Upper lobe of right lung (tissue), 1 donor: ENCODE data around the gene TAPT1. TPM values are rescaled to one million over a fixed set of nuclear protein-coding genes. Genes with fewer than 3 reads are reported as not detected.

Experiments used
- ATAC-seq: fragments of 200-7000 bp; cut with Tn5 transposase; one replicate; pipeline ENCODE4 v1.9.1; 2020; ENCODE audit warnings: mild to moderate bottlenecking, moderate library complexity
- DNase-seq: peaks from one replicate; pipeline ENCODE4 v3.0.0-alpha.2; 2020
- H3K27ac ChIP-seq: fragments of 200-600 bp; one replicate; pipeline ENCODE4 v1.8.0; 2022
- H3K27me3 ChIP-seq: fragments of 200-600 bp; one replicate; pipeline ENCODE4 v1.8.0; 2022; ENCODE audit warnings: mild to moderate bottlenecking
- H3K36me3 ChIP-seq: fragments of 200-600 bp; one replicate; pipeline ENCODE4 v1.8.0; 2022
- H3K4me1 ChIP-seq: fragments of 200-600 bp; one replicate; pipeline ENCODE4 v1.8.0; 2022
- H3K4me3 ChIP-seq: fragments of 200-600 bp; one replicate; pipeline ENCODE4 v1.8.0; 2022; ENCODE audit warnings: mild to moderate bottlenecking
- H3K9me3 ChIP-seq: fragments of 200-600 bp; one replicate; pipeline ENCODE4 v1.8.0; 2022
- CTCF ChIP-seq: fragments of 200-600 bp; IDR thresholded peaks from one replicate; pipeline ENCODE4 v1.8.0; 2022; ENCODE audit warnings: antibody characterized with exemption
- intact Hi-C: fragments of 100-400 bp; cut with DNase I; formaldehyde crosslinking; loops from one replicate; pipeline ENCODE4 v1.11.0; 2022
- total RNA-seq: library from RNA; stranded (reverse); fragmentation: NEBNext Ultra II Directional; extraction: Animal tissue kit (Norgen Biotek cat#: 25700); gene quantifications from one replicate; pipeline ENCODE4 v1.2.1, GENCODE V29; 2021
- donor health status: DM: no; HTN: yes; CAD: no; lungs with severe emphysema.

TAPT1 gene
- total RNA-seq, 1 donor from 2014 or later = 66.5 TPM

- Histone ChIP-seq H3K27me3 (no peaks in the 10 kb centered on the region), H3K4me3 (no peak overlapping the region), H3K27ac (no peak overlapping the region), H3K9me3 (no peaks in the 10 kb centered on the region), H3K36me3 (no peaks in the 10 kb centered on the region), H3K4me1 (no peaks in the 10 kb centered on the region)
- intact Hi-C loops = no loop called here
- no peak for DNase-seq
- no peak for ATAC-seq
- TF ChIP-seq CTCF = no peak
Observed at GRCh38 chr4:16124232-16124631, 102.0 kb downstream of the TAPT1 start.

DNA sequence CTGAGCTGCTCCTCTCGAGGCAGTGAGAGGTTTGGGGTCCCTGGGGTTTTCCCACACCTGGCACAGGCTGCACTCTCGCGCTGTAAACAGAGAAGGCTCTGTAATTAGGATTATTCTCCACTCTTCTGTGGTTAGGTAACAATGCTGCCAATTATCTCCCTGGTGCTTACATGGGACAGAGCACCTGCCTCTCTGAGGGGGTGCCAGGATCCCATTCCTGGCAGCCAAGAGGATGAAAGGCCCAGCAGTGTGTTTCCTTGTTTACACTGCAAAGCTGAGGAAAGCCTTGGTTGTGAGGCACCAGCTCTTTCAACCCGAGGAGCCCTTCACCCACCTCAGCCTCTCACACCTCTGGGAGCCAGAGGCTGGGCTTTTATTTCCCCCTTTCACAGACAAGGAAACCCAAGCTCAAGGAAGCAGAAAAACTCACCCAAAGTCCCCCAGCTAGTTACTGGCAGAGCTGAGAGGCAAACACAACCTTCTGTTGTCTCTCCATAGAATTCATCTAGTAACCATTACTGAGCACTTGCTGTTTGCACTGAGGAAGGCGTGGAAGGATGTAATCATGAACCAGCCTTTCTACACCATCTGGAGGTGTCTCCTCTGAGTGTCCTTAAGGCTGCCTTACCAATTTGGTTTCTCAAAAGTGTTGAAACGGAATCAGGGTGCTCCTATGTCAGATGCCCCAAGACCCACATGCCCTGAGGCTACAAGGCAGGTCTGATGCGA, 102.8 kb downstream of the TAPT1 start:
- ATAC-seq (no peak), DNase-seq (no peak)
- no peaks in the 10 kb centered on the region for H3K36me3 ChIP-seq
- H3K27ac ChIP-seq = no peak overlapping the region
- no peaks in the 10 kb centered on the region for H3K9me3 ChIP-seq
- TF ChIP-seq CTCF = no peak
- H3K4me1 ChIP-seq = no peaks in the 10 kb centered on the region
- no peaks in the 10 kb centered on the region for H3K27me3 ChIP-seq
- intact Hi-C loops = no loop called here
- no peak overlapping the region for H3K4me3 ChIP-seq

DNA sequence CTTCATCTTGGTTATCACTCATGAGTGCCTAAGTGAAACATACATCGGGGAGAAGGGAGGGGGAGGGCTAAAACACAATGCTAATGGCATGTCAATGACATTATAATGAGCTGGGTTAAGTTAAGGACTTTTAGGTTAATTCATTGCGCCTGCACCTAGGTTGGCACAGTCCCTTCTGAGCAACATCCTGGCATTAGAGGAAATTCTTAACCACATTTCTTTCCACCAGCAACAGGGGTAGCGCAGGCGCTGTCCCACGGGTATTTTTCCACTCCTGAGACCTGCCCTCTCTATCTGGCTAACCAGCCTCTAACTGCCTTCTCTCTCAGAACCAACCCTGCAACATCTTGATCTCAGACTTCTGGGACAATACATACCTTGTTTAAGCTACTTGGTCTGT, 103.5 kb downstream of the TAPT1 start:
- intact Hi-C loops = no loop called here
- H3K27ac ChIP-seq = no peak overlapping the region
- no peaks in the 10 kb centered on the region for H3K36me3 ChIP-seq
- no peaks in the 10 kb centered on the region for H3K9me3 ChIP-seq
- no peak for TF ChIP-seq CTCF
- H3K4me1 ChIP-seq = no peaks in the 10 kb centered on the region
- H3K4me3 ChIP-seq = no peak overlapping the region
- DNase-seq = no peak
- H3K27me3 ChIP-seq = no peaks in the 10 kb centered on the region
- no peak for ATAC-seq

- Histone ChIP-seq H3K36me3 (no peaks in the 10 kb centered on the region), H3K4me1 (no peaks in the 10 kb centered on the region), H3K27me3 (no peaks in the 10 kb centered on the region), H3K27ac (no peak overlapping the region), H3K9me3 (no peaks in the 10 kb centered on the region), H3K4me3 (no peak overlapping the region)
- ATAC-seq (peak; percentile 78), DNase-seq (no peak)
- TF ChIP-seq CTCF = no peak
- intact Hi-C loops = no loop called here
Observed at GRCh38 chr4:16122308-16122711, 104.0 kb downstream of the TAPT1 start.

GRCh38 chr4:16120720-16121119, 105.6 kb downstream of the TAPT1 start:
- TF ChIP-seq CTCF = no peak
- Histone ChIP-seq H3K4me1 (no peaks in the 10 kb centered on the region), H3K27me3 (no peaks in the 10 kb centered on the region), H3K9me3 (no peaks in the 10 kb centered on the region), H3K36me3 (no peaks in the 10 kb centered on the region), H3K27ac (no peak overlapping the region), H3K4me3 (no peak overlapping the region)
- intact Hi-C loops = no loop called here
- DNase-seq = no peak
- ATAC-seq = no peak

DNA sequence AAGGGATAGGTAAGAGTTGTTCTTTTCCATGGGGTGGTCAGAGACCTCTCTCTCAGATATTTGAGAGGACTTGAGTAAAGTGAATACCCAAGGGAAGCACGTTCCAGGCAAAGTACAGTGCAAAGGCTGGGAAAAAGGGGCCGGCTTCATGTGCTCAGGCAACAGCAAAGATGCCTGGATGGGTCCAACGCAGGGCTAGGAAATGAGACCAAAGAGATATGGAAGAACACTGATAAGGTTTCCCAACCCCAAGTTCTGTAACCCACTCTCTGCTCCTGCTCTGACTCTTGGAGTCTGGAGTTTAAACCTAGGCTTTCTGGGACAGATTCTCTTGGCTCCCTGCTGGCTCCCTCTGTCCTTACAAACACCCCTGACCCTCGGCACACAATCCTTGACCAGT, 106.3 kb downstream of the TAPT1 start:
- no peak for TF ChIP-seq CTCF
- H3K27me3 ChIP-seq = no peaks in the 10 kb centered on the region
- H3K27ac ChIP-seq = no peak overlapping the region
- DNase-seq (no peak), ATAC-seq (no peak)
- no peaks in the 10 kb centered on the region for H3K36me3 ChIP-seq
- H3K9me3 ChIP-seq = no peaks in the 10 kb centered on the region
- no peak overlapping the region for H3K4me3 ChIP-seq
- no peaks in the 10 kb centered on the region for H3K4me1 ChIP-seq
- intact Hi-C loops = no loop called here
